HG02840 (cell line): Measurements from ENCODE around the gene SRPRA.
"Not testable (repeated sequence)": the region's sequence is repeated elsewhere in the genome, so short reads cannot be mapped to it uniquely, and the experiment has no call there.

Experiments used
- ATAC-seq: cut with Tn5 transposase; IDR thresholded peaks from one replicate; pipeline ENCODE4 v1.9.1; 2021; ENCODE audit warnings: mild to moderate bottlenecking, moderate library complexity, moderate number of reproducible peaks; ENCODE audit not compliant: unreplicated experiment, low FRiP score

The SRPRA gene

GRCh38 chr11:126284829-126285228, 16.1 kb upstream of the SRPRA start:
- ATAC-seq = no peak

DNA sequence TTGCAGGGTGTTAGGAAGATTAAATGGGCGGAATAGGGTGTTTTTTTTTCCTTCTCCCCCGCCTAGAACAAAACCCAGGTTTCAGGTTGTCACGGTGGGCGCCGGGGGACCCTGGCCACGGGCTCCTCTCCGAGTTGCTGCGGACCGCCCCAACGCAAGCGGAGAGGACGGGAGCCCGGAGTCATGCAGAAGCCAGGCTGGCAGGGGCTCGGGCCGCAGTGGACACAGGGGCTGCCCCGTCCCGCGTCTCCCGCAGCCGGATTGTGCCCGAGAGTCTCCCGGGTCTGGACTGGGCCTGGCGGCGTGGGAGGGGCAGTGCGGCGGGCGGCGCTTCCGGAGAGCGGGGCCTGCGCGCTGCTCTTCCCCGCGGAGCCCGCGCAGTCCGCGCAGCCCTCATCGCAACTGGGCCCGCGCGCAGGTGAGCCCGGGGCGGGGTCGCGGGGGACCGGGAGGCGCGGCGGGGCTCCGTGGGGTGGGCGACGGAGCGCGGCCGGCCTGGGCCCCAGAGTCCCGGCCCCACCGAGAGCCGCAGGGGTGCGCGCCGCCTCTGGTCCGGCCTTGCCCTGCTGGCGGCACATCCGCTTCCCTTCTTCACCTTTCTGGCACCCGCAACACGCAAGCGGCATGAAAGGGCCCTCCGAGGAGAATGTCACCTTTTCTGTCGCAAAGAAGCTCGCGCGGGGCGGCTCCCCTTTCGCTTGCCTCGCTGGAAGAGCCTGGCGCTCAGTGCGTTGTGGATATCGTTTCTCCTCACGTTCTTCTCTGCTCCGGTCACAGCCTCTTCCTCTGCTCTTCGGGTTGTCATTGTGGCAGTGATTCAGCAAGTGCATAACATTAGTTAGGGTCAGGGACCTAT, 14.3 kb upstream of the SRPRA start, which contains the start of gene TIRAP:
TIRAP (plus strand) TSS at position 358 of the 856 bp plus-strand sequence. CDS start 7,802 bp downstream, outside the sequence.
- ATAC-seq = peak; percentile 53

GRCh38 chr11:126282361-126282735, 13.7 kb upstream of the SRPRA start:
- peak; percentile 9 for ATAC-seq

- no peak for ATAC-seq
These were observed 13.0 kb upstream of the SRPRA start for GRCh38 chr11:126281666-126282175.

- no peak for ATAC-seq
These were observed 12.6 kb upstream of the SRPRA start for GRCh38 chr11:126281245-126281644.

DNA sequence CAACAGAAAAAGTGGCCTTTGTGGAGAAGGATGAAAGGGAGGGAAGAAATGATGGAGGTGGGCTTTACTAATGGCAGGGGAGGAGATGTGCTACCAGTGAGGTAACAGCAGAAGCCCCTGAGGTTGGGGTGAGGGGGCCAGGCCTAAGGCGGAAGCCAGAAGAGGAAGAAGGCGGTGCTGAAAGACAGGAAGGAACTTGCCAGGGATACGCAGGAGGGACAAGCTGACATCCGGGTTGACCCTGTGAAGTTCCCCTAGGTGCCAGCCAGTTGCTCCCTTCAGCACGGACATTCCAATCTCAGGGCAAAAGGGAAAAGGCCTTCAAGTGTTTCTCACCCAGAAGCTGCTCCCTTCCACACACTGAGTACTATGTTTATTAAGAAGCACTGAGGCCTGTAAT, 11.9 kb upstream of the SRPRA start:
- ATAC-seq = no peak

- ATAC-seq = no peak
These were observed 10.5 kb upstream of the SRPRA start for GRCh38 chr11:126279191-126279590.

DNA sequence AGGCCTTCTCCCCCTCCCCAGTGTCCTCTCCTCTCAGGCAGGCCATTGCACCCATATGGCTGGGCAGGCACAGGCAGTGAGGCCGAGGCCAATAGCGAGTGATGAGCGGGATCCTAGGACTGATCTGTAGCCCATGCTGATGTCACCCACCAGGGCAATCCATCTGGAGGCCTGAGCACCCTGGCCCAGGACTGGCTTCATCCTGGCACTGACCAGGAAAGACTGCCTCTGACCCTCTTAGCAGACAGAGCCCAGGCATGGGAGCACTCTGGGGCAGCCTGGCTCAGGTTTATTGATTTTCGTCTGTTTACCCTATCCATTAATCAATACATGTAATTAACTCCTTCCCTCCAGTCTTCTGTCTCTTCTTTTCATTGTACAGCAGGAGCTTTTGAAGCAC, 9.1 kb upstream of the SRPRA start:
- ATAC-seq = no peak

GRCh38 chr11:126277322-126277721, 8.6 kb upstream of the SRPRA start:
- ATAC-seq = no peak

- ATAC-seq = no peak
These were observed 361 bp downstream of the SRPRA start for GRCh38 chr11:126268361-126268707.

DNA sequence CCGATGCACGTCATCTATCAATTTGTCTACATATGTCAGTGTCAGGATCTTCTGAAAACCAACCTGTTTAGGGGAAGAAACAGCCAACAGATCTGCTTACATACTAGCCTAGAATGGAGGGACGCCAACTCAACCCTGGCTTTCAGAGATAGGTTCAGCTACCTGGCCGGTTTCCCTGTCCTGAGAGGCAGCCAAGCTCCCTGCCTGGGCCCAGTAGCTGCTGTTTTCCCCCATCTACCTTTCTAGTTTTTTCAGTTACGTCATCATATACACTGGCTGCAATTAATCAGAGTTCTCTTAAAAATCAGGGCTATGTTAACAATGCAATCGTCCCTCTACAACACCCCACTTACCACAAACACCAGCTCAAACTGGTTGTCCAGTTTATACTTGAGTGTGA, 1.0 kb downstream of the SRPRA start:
- no peak for ATAC-seq

GRCh38 chr11:126265811-126266210, 2.9 kb downstream of the SRPRA start:
- no peak for ATAC-seq

DNA sequence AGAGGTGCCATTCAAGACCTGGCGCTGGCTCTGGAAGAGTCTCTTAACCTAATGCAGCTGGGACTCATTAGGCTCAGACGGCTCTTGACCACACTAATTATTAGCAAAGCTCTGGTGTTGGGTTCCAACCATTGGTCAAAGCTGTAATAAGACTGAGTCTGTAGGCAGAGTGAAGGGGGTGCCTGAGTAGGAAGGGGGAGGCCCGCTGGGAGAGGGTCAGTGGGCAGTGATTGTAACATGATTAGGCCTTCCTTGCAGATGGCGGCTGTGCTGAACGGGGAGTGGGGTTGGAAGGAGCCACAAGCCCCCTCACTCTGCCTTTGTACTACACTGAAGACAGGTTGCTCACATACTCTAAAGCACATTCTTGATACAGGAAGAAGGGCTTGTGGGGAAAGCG, 5.2 kb downstream of the SRPRA start:
- no peak for ATAC-seq

GRCh38 chr11:126262216-126262615, 6.5 kb downstream of the SRPRA start:
- no peak for ATAC-seq

DNA sequence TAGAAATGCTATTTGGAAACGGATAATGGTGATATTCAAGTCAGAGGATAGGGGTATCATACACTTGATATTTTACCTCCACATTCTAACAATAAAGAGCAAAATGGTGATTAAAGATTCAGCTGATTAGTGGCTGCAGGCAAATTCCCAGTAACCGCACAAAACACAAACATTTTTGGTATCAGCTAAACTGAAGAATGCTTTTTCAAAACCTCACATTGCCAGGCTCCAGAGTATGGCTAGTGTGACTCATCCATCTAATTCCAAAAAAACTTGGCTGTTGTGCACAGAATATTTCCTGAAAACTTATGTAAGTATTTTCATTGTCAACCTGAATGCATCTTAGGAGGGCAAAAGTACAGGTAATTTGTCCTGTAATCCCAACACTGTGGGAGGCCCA, 10.9 kb downstream of the SRPRA start:
- ATAC-seq = no peak

- ATAC-seq = no peak
These were observed 11.6 kb downstream of the SRPRA start for GRCh38 chr11:126257144-126257543.

- no peak for ATAC-seq
These were observed 12.5 kb downstream of the SRPRA start for GRCh38 chr11:126256216-126256615.

DNA sequence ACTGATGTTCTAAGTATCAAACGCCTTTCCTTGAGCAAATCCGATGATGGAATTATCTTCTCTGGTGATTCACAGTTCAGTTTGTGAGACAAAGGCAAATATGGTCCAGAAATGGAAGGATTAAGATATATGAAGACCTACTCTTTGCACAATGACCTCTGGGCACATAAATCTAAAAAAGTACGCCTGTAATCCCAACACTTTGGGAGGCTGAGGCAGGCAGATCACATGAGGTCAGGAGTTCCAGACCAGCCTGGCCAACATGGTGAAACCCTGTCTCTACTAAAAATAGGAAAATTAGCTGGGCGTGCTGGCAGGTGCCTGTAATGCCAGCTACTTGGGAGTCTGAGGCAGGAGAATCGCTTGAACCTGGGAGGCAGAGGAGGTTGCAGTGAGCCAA, 13.2 kb downstream of the SRPRA start:
- not testable (repeated sequence) for ATAC-seq

- ATAC-seq = no peak
These were observed 13.9 kb downstream of the SRPRA start for GRCh38 chr11:126254819-126255218.

- ATAC-seq = no peak
These were observed 15.4 kb downstream of the SRPRA start for GRCh38 chr11:126253265-126253664.

GRCh38 chr11:126246636-126247035, 22.1 kb downstream of the SRPRA start:
- ATAC-seq = no peak

DNA sequence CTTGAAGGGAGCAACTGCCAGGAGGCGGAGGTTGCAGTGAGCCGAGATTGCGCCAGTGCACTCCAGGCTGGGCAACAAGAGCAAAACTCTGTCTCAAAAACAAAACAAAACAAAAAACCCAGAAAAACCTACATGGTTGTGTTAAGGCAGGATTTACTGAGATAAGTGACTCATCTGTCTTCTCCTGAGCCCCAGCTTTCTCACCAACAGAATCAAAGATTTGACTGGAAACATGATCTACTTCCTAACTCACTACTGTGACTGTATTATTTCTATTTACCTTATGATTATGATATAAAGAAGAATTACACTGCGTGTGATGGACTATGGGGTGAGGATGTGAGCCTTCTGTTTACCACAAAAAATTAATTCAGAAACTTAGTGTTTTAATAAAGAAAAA, 35.3 kb downstream of the SRPRA start:
- no peak for ATAC-seq
